Posterior vena cava (tissue), 2 donors: ENCODE data around the gene SLC22A8. TPM values are rescaled to one million over a fixed set of nuclear protein-coding genes. Genes with fewer than 3 reads are reported as not detected.

Source experiments
- DNase-seq: peaks from one replicate; pipeline ENCODE4 v3.0.0-alpha.2; 2020; ENCODE audit warnings: low spot score
- intact Hi-C, 2 donors: fragments of 100-400 bp; cut with DNase I; formaldehyde crosslinking; loops; one replicate each; pipeline versions ENCODE4 v1.14.1 to v1.14.2; 2022 to 2023
- total RNA-seq, 2 donors: library from RNA; stranded (reverse); fragmentation: NEBNext Ultra II Directional; extraction: Animal tissue kit (Norgen Biotek cat#: 25700); gene quantifications; one replicate each; pipeline ENCODE4 v1.2.1, GENCODE V29; 2021
- donor health status: DM: yes; HTN: yes; CAD: no.
- donor health status: DM: yes; HTN: yes; CAD: no.

SLC22A8 gene
- total RNA-seq, 2 donors from 2014 or later, result not detected

- DNase-seq, result no peak
- intact Hi-C loops, result no loop called here
These were observed 19.4 kb downstream of the SLC22A8 start for GRCh38 chr11:62996271-62996670.

- intact Hi-C loops, result no loop called here
- DNase-seq, result no peak
These were observed 20.9 kb downstream of the SLC22A8 start for GRCh38 chr11:62994775-62995174.

GRCh38 chr11:62988276-62988675 is 27.4 kb downstream of the SLC22A8 start:
- intact Hi-C loops, result no loop called here
- no peak for DNase-seq

GRCh38 chr11:62985041-62985750 is 30.4 kb downstream of the SLC22A8 start:
- no peak for DNase-seq
- intact Hi-C loops, result no loop called here

- no peak for DNase-seq
- intact Hi-C loops, result no loop called here
These were observed 31.1 kb downstream of the SLC22A8 start, which contains the start of gene SLC22A6 for GRCh38 chr11:62984451-62984991. SLC22A6 (minus strand) TSS chr11:62984967; CDS start chr11:62984690, 277 bp downstream.

- DNase-seq, result no peak
- intact Hi-C loops, result no loop called here
These were observed 32.0 kb downstream of the SLC22A8 start for GRCh38 chr11:62983536-62984199.

GRCh38 chr11:62981743-62982142 is 33.9 kb downstream of the SLC22A8 start:
- intact Hi-C loops, result no loop called here
- DNase-seq, result no peak

GRCh38 chr11:62980133-62980760 is 35.4 kb downstream of the SLC22A8 start:
- no peak for DNase-seq
- intact Hi-C loops, result no loop called here

GRCh38 chr11:62976109-62976508 is 39.5 kb downstream of the SLC22A8 start:
- intact Hi-C loops, result no loop called here
- no peak for DNase-seq

GRCh38 chr11:62974848-62975522 is 40.7 kb downstream of the SLC22A8 start:
- intact Hi-C loops, result no loop called here
- DNase-seq, result no peak

GRCh38 chr11:62965574-62965973 is 50.1 kb downstream of the SLC22A8 start:
- intact Hi-C loops, result no loop called here
- DNase-seq, result no peak

GRCh38 chr11:62962391-62962790 is 53.2 kb downstream of the SLC22A8 start:
- intact Hi-C loops, result no loop called here
- DNase-seq, result no peak

GRCh38 chr11:62961017-62961570 is 54.5 kb downstream of the SLC22A8 start:
- intact Hi-C loops, result no loop called here
- no peak for DNase-seq

GRCh38 chr11:62959422-62959980 is 56.1 kb downstream of the SLC22A8 start:
- no peak for DNase-seq
- intact Hi-C loops, result no loop called here

GRCh38 chr11:62958547-62959421 is 56.9 kb downstream of the SLC22A8 start:
- intact Hi-C loops, result no loop called here
- DNase-seq, result no peak

- intact Hi-C loops, result no loop called here
- DNase-seq, result no peak
These were observed 58.5 kb downstream of the SLC22A8 start for GRCh38 chr11:62957147-62957546.

GRCh38 chr11:62954478-62954877 is 61.2 kb downstream of the SLC22A8 start:
- DNase-seq, result no peak
- intact Hi-C loops, result no loop called here

- intact Hi-C loops, result no loop called here
- no peak for DNase-seq
These were observed 61.8 kb downstream of the SLC22A8 start for GRCh38 chr11:62953811-62954210.
